ENCODE results near the gene NUDT9.
"Not testable (repeated sequence)": the region's sequence is repeated elsewhere in the genome, so short reads cannot be mapped to it uniquely, and the experiment has no call there.

Gene NUDT9

DNA sequence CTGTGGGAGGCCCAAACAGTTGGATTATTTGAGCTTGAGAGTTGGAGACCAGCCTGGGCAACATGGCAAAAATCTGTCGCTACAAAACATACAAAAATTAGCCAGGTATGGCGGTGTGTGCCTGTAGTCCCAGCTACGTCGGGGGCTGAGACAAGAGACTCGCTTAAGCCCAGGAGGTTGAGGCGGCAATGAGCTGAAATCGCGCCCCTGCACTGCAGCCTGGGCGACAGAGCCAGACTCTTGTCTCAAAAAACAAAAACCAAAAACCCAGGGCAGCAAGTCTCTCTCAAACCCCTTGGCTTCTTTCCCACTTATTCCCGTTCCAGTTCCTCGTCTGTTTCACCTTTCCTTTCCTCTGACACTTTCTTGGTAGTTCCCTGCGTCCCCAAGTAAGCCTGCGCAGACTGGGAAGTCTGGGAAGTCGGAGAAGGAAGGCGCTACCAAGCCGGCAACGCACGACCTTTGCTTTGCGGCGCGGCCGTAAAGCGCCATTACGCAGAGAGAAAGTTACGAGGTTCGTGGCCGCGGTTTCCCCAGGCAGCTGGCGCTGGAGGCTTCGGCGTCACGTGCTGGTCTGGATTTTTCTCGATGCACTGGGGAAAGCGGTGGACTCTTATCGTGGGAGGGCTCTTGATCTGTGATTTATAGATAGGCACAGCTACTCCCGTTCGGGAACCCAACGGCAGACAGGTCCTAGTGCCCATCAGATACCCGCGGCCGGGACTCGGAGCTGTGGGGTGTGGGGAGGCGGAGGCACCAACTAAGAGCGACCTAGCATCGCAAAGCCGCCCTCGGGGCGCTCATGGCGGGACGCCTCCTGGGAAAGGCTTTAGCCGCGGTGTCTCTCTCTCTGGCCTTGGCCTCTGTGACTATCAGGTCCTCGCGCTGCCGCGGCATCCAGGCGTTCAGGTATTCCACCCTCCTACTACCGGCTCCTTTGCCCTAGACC lies at the start of gene NUDT9:
NUDT9 (plus strand) TSS at position 470 of the 949 bp plus-strand sequence; CDS start at position 803, 333 bp downstream.
- H3K27ac ChIP-seq, result peak within 1 kb of the TSS; percentile 93
- peak; percentile 47 for TF ChIP-seq ZFX (IDR thresholded peaks at IDR 0.05)
- TF ChIP-seq, protein P1, sequence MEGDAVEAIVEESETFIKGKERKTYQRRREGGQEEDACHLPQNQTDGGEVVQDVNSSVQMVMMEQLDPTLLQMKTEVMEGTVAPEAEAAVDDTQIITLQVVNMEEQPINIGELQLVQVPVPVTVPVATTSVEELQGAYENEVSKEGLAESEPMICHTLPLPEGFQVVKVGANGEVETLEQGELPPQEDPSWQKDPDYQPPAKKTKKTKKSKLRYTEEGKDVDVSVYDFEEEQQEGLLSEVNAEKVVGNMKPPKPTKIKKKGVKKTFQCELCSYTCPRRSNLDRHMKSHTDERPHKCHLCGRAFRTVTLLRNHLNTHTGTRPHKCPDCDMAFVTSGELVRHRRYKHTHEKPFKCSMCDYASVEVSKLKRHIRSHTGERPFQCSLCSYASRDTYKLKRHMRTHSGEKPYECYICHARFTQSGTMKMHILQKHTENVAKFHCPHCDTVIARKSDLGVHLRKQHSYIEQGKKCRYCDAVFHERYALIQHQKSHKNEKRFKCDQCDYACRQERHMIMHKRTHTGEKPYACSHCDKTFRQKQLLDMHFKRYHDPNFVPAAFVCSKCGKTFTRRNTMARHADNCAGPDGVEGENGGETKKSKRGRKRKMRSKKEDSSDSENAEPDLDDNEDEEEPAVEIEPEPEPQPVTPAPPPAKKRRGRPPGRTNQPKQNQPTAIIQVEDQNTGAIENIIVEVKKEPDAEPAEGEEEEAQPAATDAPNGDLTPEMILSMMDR (conservative IDR thresholded peaks at IDR 0.05), result no peak

DNA sequence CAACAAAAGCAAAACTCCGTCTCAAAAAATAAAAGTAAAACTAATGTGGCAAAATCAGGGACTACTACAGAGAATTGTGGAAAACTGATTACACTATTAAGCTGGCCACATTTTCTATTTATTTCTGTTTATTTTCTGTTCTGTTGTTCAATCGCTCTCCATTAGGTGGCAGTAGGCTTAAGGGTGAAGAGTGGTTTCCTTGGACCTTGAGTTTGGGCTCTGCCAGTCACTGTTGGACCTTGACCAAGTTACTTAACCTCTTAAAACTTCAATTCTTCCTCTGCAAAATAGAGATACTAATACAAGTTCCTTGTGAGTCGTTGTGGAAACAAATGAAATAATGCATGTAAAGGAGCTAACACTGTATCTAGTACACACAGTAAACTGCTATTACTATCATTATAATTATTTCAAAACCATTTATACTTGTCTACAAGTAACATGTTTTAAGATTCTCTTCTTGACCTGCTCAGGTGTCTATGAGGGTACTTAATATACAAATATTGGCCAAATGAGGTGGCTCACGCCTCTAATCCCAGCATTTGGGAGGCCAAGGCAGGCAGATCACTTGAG lies 46.6 kb upstream of the NUDT9 start:
- TF ChIP-seq ZFX (IDR thresholded peaks at IDR 0.05), result no peak
- TF ChIP-seq, protein P1 (conservative IDR thresholded peaks at IDR 0.05), result peak; percentile 85
- no peak overlapping the region for H3K27ac ChIP-seq

GRCh38 chr4:87377816-87378215 lies 44.6 kb upstream of the NUDT9 start:
- no peak for TF ChIP-seq ZFX (IDR thresholded peaks at IDR 0.05)
- TF ChIP-seq, protein P1 (conservative IDR thresholded peaks at IDR 0.05), result no peak
- no peak overlapping the region for H3K27ac ChIP-seq

- H3K27ac ChIP-seq, result no peak overlapping the region
- TF ChIP-seq ZFX (IDR thresholded peaks at IDR 0.05), result no peak
- TF ChIP-seq, protein P1 (conservative IDR thresholded peaks at IDR 0.05), result no peak
Measured at GRCh38 chr4:87382116-87382515, 40.3 kb upstream of the NUDT9 start.

DNA sequence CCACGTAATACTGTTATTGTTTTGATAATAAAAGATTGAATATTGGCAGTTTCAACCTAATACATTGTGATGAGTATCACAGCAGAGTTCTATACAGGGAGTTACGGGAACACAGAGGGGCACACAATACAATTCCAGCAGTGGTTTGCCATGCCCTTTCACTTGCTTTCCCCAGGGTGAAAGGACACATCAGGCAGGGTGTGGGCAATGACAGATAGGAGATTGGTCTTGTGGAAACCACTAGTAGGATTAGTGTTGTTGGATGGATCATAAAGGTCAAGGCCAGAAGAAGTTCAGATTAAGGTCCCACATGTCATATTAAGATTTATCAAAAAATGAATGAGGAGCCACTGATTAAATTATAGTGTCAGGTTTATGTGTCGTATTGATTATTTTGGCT lies 39.4 kb upstream of the NUDT9 start:
- H3K27ac ChIP-seq, result no peak overlapping the region
- TF ChIP-seq ZFX (IDR thresholded peaks at IDR 0.05), result no peak
- TF ChIP-seq, protein P1 (conservative IDR thresholded peaks at IDR 0.05), result no peak

DNA sequence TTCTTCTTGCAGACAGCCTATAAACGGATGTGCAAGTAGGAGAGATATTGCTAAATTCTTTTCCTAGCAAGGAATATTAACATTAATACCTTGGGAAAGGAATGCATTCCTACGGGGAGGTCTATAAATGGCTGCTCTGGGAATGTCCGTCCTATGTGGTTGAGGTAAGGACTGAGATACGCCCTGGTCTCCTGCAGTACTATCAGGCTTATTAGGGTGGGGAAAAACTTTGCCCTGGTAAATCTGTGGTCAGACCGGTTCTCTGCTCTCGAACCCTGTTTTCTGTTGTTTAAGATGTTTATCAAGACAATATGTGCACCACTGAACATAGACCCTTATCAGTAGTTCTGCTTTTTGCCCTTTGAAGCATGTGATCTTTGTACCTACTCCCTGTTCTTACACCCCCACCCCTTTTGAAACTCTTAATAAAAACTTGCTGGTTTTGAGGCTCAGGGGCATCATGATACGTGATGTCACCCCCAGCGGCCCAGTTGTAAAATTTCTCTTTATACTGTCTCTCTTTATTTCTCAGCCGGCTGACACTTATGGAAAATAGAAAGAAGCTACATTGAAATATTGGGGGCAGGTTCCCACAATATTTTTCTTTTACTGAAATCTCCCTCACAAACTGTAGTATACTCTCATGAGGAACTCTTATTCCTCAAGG lies 37.8 kb upstream of the NUDT9 start:
- H3K27ac ChIP-seq, result not testable (repeated sequence)

GRCh38 chr4:87387237-87387636 lies 35.1 kb upstream of the NUDT9 start:
- TF ChIP-seq ZFX (IDR thresholded peaks at IDR 0.05), result no peak
- TF ChIP-seq, protein P1 (conservative IDR thresholded peaks at IDR 0.05), result no peak
- H3K27ac ChIP-seq, result no peak overlapping the region

All from C4-2B (cell line).